OCI-M2 (cell line): ENCODE data around the gene SPATA20.

ENCODE experiments used
- DNase-seq: peaks from one replicate; lab custom pipeline; 2025; ENCODE audit not compliant: unreplicated experiment; lab: John Stamatoyannopoulos, UW

The SPATA20 gene

GRCh38 chr17:50594128-50594823 is 47.3 kb downstream of the SPATA20 start:
- no peak for DNase-seq

- DNase-seq = no peak
Measured at GRCh38 chr17:50594892-50595291, 47.9 kb downstream of the SPATA20 start.

- DNase-seq = no peak
Measured at GRCh38 chr17:50596191-50597037, 49.4 kb downstream of the SPATA20 start.

- no peak for DNase-seq
Measured at GRCh38 chr17:50598487-50598886, 51.5 kb downstream of the SPATA20 start.

- no peak for DNase-seq
Measured at GRCh38 chr17:50599606-50600005, 52.6 kb downstream of the SPATA20 start.

- no peak for DNase-seq
Measured at GRCh38 chr17:50601823-50602375, 54.9 kb downstream of the SPATA20 start.

- DNase-seq = no peak
Measured at GRCh38 chr17:50602836-50603235, 55.9 kb downstream of the SPATA20 start.

- DNase-seq = no peak
Measured at GRCh38 chr17:50603340-50603739, 56.4 kb downstream of the SPATA20 start.

- DNase-seq = no peak
Measured at GRCh38 chr17:50604513-50604912, 57.5 kb downstream of the SPATA20 start.

- DNase-seq = no peak
Measured at GRCh38 chr17:50605429-50605828, 58.5 kb downstream of the SPATA20 start.
